Testis (tissue), 5 donors: ENCODE results near the gene CASP7. TPM values are rescaled to one million over a fixed set of nuclear protein-coding genes. Genes with fewer than 3 reads are reported as not detected.

ENCODE experiments used
- DNase-seq: peaks from one replicate; pipeline ENCODE4 v3.0.0-alpha.2; 2019
- H3K27ac ChIP-seq, 2 donors: fragments of 200-600 bp; sonication (generic); one replicate each; pipeline ENCODE4 v1.5.1; 2019
- H3K27me3 ChIP-seq: fragments of 200-600 bp; sonication (generic); one replicate; pipeline ENCODE4 v1.5.1; 2019
- H3K36me3 ChIP-seq: fragments of 200-600 bp; sonication (generic); one replicate; pipeline ENCODE4 v1.5.1; 2017; ENCODE audit warnings: low read depth; ENCODE audit errors: missing control alignments
- H3K4me1 ChIP-seq: fragments of 200-600 bp; sonication (generic); one replicate; pipeline ENCODE4 v1.5.1; 2019
- H3K4me3 ChIP-seq, 2 donors: fragments of 200-600 bp; sonication (generic); one replicate each; pipeline ENCODE4 v1.5.1; 2017 to 2019
- H3K9me3 ChIP-seq: fragments of 200-600 bp; sonication (generic); one replicate; pipeline ENCODE4 v1.5.1; 2017
- CTCF ChIP-seq, 3 experiments: fragments of 450-650 bp in 2 of 3; fragments of 200-600 bp in 1 of 3; sonication (generic) in 1 of 3; IDR thresholded peaks; one replicate each; pipeline ENCODE4 v1.5.1; 2016 to 2019; ENCODE audit warnings: antibody characterized with exemption in 3 of 3, mild to moderate bottlenecking in 2 of 3, moderate library complexity in 1 of 3
- POLR2A ChIP-seq: fragments of 450-650 bp; IDR thresholded peaks from one replicate; pipeline ENCODE4 v1.6.1; 2017; ENCODE audit warnings: antibody characterized with exemption, mild to moderate bottlenecking, moderate library complexity
- WGBS, 2 donors: methylation state at CpG; one replicate each; pipeline ENCODE4 v1.1.5; 2018; 5-methylcytosine and 5-hydroxymethylcytosine counted together
- intact Hi-C: fragments of 100-400 bp; cut with DNase I; formaldehyde crosslinking; loops from one replicate; pipeline ENCODE4 v1.15.1; 2023; ENCODE audit warnings: low total_unique reads
- long read RNA-seq, 2 donors: transcript quantifications; one replicate each; lab custom pipeline, GENCODE V29; 2026
- polyA plus RNA-seq: library from polyadenylated mRNA; stranded (reverse); fragments of 350-450 nt; fragmentation: Illumina TruSeq; extraction: RNeasy Lipid Tissue Mini Kit (QIAGEN cat#74804); gene quantifications from one replicate; pipeline ENCODE4 v1.2.3, GENCODE V29; 2014; ENCODE audit warnings: low read depth, low replicate concordance; ENCODE audit not compliant: insufficient read depth
- total RNA-seq, 2 donors: library from RNA; depleted of rRNA; stranded (reverse); fragments of >200 nt; gene quantifications; one replicate each; pipeline ENCODE4 v1.2.3, GENCODE V29; 2016

The CASP7 gene
- total RNA-seq (10 to 100 TPM in 1 of 2 donors, 1 to 10 TPM in 1; 7.5 to 11.8 TPM), polyA plus RNA-seq (12.7 TPM)
- long read RNA-seq, donor 1, partial matches to known transcripts, result 0 of 6 reads
- long read RNA-seq, donor 1, other reads (novel, unspliced or antisense), result 0 of 6 reads
- long read RNA-seq, donor 2, partial matches to known transcripts, result 5 of 10 reads
- long read RNA-seq, donor 2, other reads (novel, unspliced or antisense), result 0 of 10 reads

- Histone ChIP-seq H3K4me3 (peak within 1 kb of the TSS; percentile 88 to 92), H3K27ac (peak within 1 kb of the TSS; percentile 91 to 96), H3K9me3 (no peaks in the 10 kb centered on the region), H3K36me3 (no peaks in the 10 kb centered on the region), H3K4me1 (no peaks in the 10 kb centered on the region), H3K27me3 (no peaks in the 10 kb centered on the region)
- intact Hi-C loops, result no loop called here
- TF ChIP-seq POLR2A, result no peak
- no peak for TF ChIP-seq CTCF (IDR thresholded peaks at IDR 0.05)
- peak; percentile 74 for DNase-seq
- 0 to 1% methylated on average over 22 to 68 of the region's 68 CpGs for WGBS, 2 donors
These were observed at the start of gene CASP7 for GRCh38 chr10:113679463-113680189. Gene CASP7, plus strand, starts transcription at chr10:113679912. Its CDS starts 17,582 bp downstream, at chr10:113697494.

- Histone ChIP-seq H3K4me1 (no peaks in the 10 kb centered on the region), H3K27ac (no peak overlapping the region), H3K9me3 (no peaks in the 10 kb centered on the region), H3K27me3 (no peaks in the 10 kb centered on the region), H3K36me3 (no peaks in the 10 kb centered on the region), H3K4me3 (no peak overlapping the region)
- TF ChIP-seq POLR2A, result no peak
- DNase-seq, result no peak
- 92 to 97% methylated on average over 5 of the region's 5 CpGs for WGBS, 2 donors
- intact Hi-C loops, result no loop called here
These were observed 48.7 kb upstream of the CASP7 start for GRCh38 chr10:113630929-113631533.

GRCh38 chr10:113631684-113632367, 47.9 kb upstream of the CASP7 start:
- 62 to 67% methylated on average over 6 of the region's 6 CpGs for WGBS, 2 donors
- H3K27me3 ChIP-seq, result no peaks in the 10 kb centered on the region

GRCh38 chr10:113639966-113640365, 39.7 kb upstream of the CASP7 start:
- Histone ChIP-seq H3K9me3 (no peaks in the 10 kb centered on the region), H3K36me3 (no peaks in the 10 kb centered on the region), H3K4me3 (no peak overlapping the region), H3K4me1 (no peaks in the 10 kb centered on the region), H3K27ac (no peak overlapping the region), H3K27me3 (no peaks in the 10 kb centered on the region)
- TF ChIP-seq CTCF (IDR thresholded peaks at IDR 0.05), result no peak
- 77 to 85% methylated on average over 3 of the region's 3 CpGs for WGBS, 2 donors
- intact Hi-C loops, result no loop called here
- DNase-seq, result no peak

More at GRCh38 chr10:113631684-113632367, 47.9 kb upstream of the CASP7 start:
- no peaks in the 10 kb centered on the region for H3K9me3 ChIP-seq
- H3K4me3 ChIP-seq, result no peak overlapping the region
- DNase-seq, result no peak
- no peaks in the 10 kb centered on the region for H3K36me3 ChIP-seq
- TF ChIP-seq CTCF (IDR thresholded peaks at IDR 0.05), result no peak
- TF ChIP-seq POLR2A, result no peak
- H3K27ac ChIP-seq, result no peak overlapping the region
- intact Hi-C loops, result no loop called here
- no peaks in the 10 kb centered on the region for H3K4me1 ChIP-seq

GRCh38 chr10:113641702-113642101, 38.0 kb upstream of the CASP7 start:
- no peaks in the 10 kb centered on the region for H3K4me1 ChIP-seq
- intact Hi-C loops, result no loop called here
- H3K27me3 ChIP-seq, result no peaks in the 10 kb centered on the region
- no peaks in the 10 kb centered on the region for H3K36me3 ChIP-seq
- TF ChIP-seq CTCF (IDR thresholded peaks at IDR 0.05) (no peak), POLR2A (no peak)
- no peak overlapping the region for H3K4me3 ChIP-seq
- no peaks in the 10 kb centered on the region for H3K9me3 ChIP-seq
- no peak overlapping the region for H3K27ac ChIP-seq
- DNase-seq, result no peak
- WGBS, 2 donors, result 68 to 94% methylated on average over 4 of the region's 4 CpGs
